Endothelial cell of umbilical vein (primary cell): ENCODE data around the gene CLTCL1. TPM values are rescaled to one million over a fixed set of nuclear protein-coding genes. Genes with fewer than 3 reads are reported as not detected.

Experiments
- BruUV-seq: library from RNA; stranded (reverse); fragments of 400-500 nt; replicated peaks from 2 replicates; lab custom pipeline; 2021; lab: Mats Ljungman, UMichigan
- CTCF ChIA-PET: fragments of 300-600, 350-600 bp; sonication (Branson Sonifier 250); formaldehyde crosslinking; loops from one replicate; lab custom pipeline; 2021; ENCODE audit warnings: antibody characterized with exemption, inconsistent platforms; lab: Charles Lee
- POLR2A ChIA-PET: fragments of 300-600, 350-600 bp; sonication (Branson Sonifier 250); formaldehyde crosslinking; loops from one replicate; lab custom pipeline; 2021; ENCODE audit warnings: antibody characterized with exemption, inconsistent platforms; lab: Charles Lee
- DNase-seq: peaks from one replicate; pipeline ENCODE4 v3.0.0-alpha.2; 2011; ENCODE audit warnings: low read depth, low spot score
- FAIRE-seq: peaks from 2 replicates; lab custom pipeline; 2011; peaks lifted over from hg19 to GRCh38; lab: Jason Lieb, UNC
- H2AFZ ChIP-seq: 2 replicates; pipeline ENCODE4 v1.6.0; 2012; ENCODE audit warnings: low read depth, low read length, control low read depth, inconsistent platforms
- H3K27ac ChIP-seq: 2 replicates; pipeline ENCODE4 v1.5.1; 2011; ENCODE audit warnings: low read depth, mild to moderate bottlenecking, control low read depth, low read length, moderate library complexity; ENCODE audit not compliant: insufficient read depth
- H3K27me3 ChIP-seq, 2 experiments: 2 replicates each; pipeline versions ENCODE4 v1.6.0 to v1.6.1; 2011; ENCODE audit warnings: low read length in 2 of 2, mixed read lengths in 1 of 2; ENCODE audit not compliant: control insufficient read depth in 2 of 2, insufficient read depth in 2 of 2
- H3K36me3 ChIP-seq, 2 experiments: 2 replicates in 1 of 2; 3 replicates in 1 of 2; pipeline ENCODE4 v1.5.1; 2011; ENCODE audit warnings: low read length in 2 of 2, mild to moderate bottlenecking in 1 of 2, moderate library complexity in 1 of 2; ENCODE audit not compliant: control insufficient read depth in 2 of 2, insufficient read depth in 2 of 2; ENCODE audit errors: extremely low read depth in 1 of 2
- H3K4me1 ChIP-seq: 3 replicates; pipeline ENCODE4 v1.5.1; 2011; ENCODE audit warnings: mild to moderate bottlenecking, low read length; ENCODE audit not compliant: control insufficient read depth, insufficient read depth; ENCODE audit errors: extremely low read depth
- H3K4me2 ChIP-seq: 2 replicates; pipeline ENCODE4 v1.6.1; 2011; ENCODE audit warnings: low read length, control low read depth, mixed read lengths; ENCODE audit not compliant: insufficient read depth
- H3K4me3 ChIP-seq, 3 experiments: fragments of 200-600 bp in 1 of 3; sonication (generic), shearing (Covaris generic) in 1 of 3; replicated peaks in 1 of 3; 2 replicates each; pipeline ENCODE4 v1.5.1; 2011 to 2016; ENCODE audit warnings: control low read depth in 3 of 3, low read length in 3 of 3, mild to moderate bottlenecking in 2 of 3, inconsistent platforms in 1 of 3, low read depth in 1 of 3, moderate library complexity in 1 of 3; ENCODE audit not compliant: insufficient read depth in 1 of 3
- H3K79me2 ChIP-seq: 2 replicates; pipeline ENCODE4 v1.6.0; 2012; ENCODE audit warnings: low read length, inconsistent platforms; ENCODE audit not compliant: control insufficient read depth, insufficient read depth
- H3K9ac ChIP-seq: replicated peaks from 2 replicates; pipeline ENCODE3; 2011; ENCODE audit warnings: low read length, control low read depth; ENCODE audit not compliant: insufficient read depth; ENCODE audit errors: extremely low read depth
- H3K9me1 ChIP-seq: replicated peaks from 3 replicates; pipeline ENCODE4 v1.6.0; 2011; ENCODE audit warnings: mild to moderate bottlenecking, low read length; ENCODE audit not compliant: control insufficient read depth, insufficient read depth; ENCODE audit errors: extremely low read depth
- H3K9me3 ChIP-seq: replicated peaks from 2 replicates; pipeline ENCODE4 v1.5.1; 2012; ENCODE audit warnings: low read length, inconsistent platforms; ENCODE audit not compliant: control insufficient read depth, insufficient read depth
- H4K20me1 ChIP-seq: replicated peaks from 2 replicates; pipeline ENCODE3; 2011; ENCODE audit warnings: mild to moderate bottlenecking, low read length; ENCODE audit not compliant: control insufficient read depth, insufficient read depth; ENCODE audit errors: extremely low read depth
- CTCF ChIP-seq, 2 donors: IDR thresholded peaks; 1 replicate in 1 of 2; 2 replicates in 1 of 2; pipeline ENCODE4 v1.5.1; 2011; ENCODE audit warnings: low read length in 2 of 2, mild to moderate bottlenecking in 2 of 2, moderate library complexity in 2 of 2, control low read depth in 1 of 2, inconsistent platforms in 1 of 2, low read depth in 1 of 2; ENCODE audit not compliant: insufficient read depth in 1 of 2; ENCODE audit errors: extremely low read depth in 1 of 2
- EZH2 ChIP-seq: IDR thresholded peaks from 2 replicates; pipeline ENCODE4 v1.6.1; 2012; ENCODE audit warnings: borderline replicate concordance, low read depth, mild to moderate bottlenecking, moderate library complexity, low read length, inconsistent platforms; ENCODE audit not compliant: severe bottlenecking
- FOS ChIP-seq: IDR thresholded peaks from 2 replicates; pipeline ENCODE4 v1.6.1; 2011; ENCODE audit warnings: mild to moderate bottlenecking, low read length, moderate library complexity, borderline replicate concordance; ENCODE audit not compliant: insufficient read depth
- GATA2 ChIP-seq: IDR thresholded peaks from 2 replicates; pipeline ENCODE4 v1.7.0; 2011; ENCODE audit warnings: low read depth, mild to moderate bottlenecking, moderate library complexity, mixed read lengths, low read length; ENCODE audit not compliant: insufficient read length, insufficient read depth
- JUN ChIP-seq: IDR thresholded peaks from 2 replicates; pipeline ENCODE4 v1.6.1; 2011; ENCODE audit warnings: borderline replicate concordance, low read depth; ENCODE audit not compliant: insufficient read length, insufficient read depth
- MAX ChIP-seq: IDR thresholded peaks from 2 replicates; pipeline ENCODE4 v1.6.1; 2011; ENCODE audit not compliant: insufficient read depth, insufficient read length
- MYC ChIP-seq: IDR thresholded peaks from one replicate; pipeline ENCODE4 v1.6.1; 2011; ENCODE audit warnings: mild to moderate bottlenecking, low read depth, low read length
- POLR2A ChIP-seq: IDR thresholded peaks from 2 replicates; pipeline ENCODE4 v1.6.1; 2012; ENCODE audit warnings: low read depth, mild to moderate bottlenecking, control low read depth, low read length
- POLR2AphosphoS5 ChIP-seq: IDR thresholded peaks from 2 replicates; pipeline ENCODE4 v1.6.1; 2012; ENCODE audit warnings: low read depth, mild to moderate bottlenecking, control low read depth, low read length, moderate library complexity; ENCODE audit not compliant: insufficient read depth
- dilution Hi-C: fragments of 300-500 bp; cut with MboI; formaldehyde crosslinking; loops from one replicate; pipeline ENCODE4 v1.15.0; 2019; ENCODE audit warnings: low sequenced_read_pairs; ENCODE audit not compliant: extremely low pct_ligation_motif_present
- intact Hi-C: fragments of 100-400 bp; cut with micrococcal nuclease; formaldehyde crosslinking; loops from one replicate; pipeline ENCODE4 v1.10.0; 2022
- polyA plus RNA-seq, 4 experiments: library from polyadenylated mRNA; depleted of rRNA in 3 of 4; stranded (reverse) in 3 of 4; unstranded in 1 of 4; fragments of >200 nt; gene quantifications; 2 replicates each; pipeline versions ENCODE4 v1.2.1 to v1.2.3, GENCODE V29; 2011 to 2012; ENCODE audit warnings: missing spikeins in 1 of 4
- total RNA-seq: library from RNA; stranded (reverse); gene quantifications from 2 replicates; pipeline ENCODE4 v1.2.3, GENCODE V29; 2021

CLTCL1 gene
- total and polyA plus RNA-seq, 2 donors (not counting 3 experiments of a cell fraction or from before 2014, with no cell fraction given), result 5.0 to 6.2 TPM

- POLR2A ChIA-PET, result no interaction called here
- FAIRE-seq, result no peak
- no peaks in the 10 kb centered on the region for H3K9me3 ChIP-seq
Observed at GRCh38 chr22:19201130-19201868, 90.2 kb downstream of the CLTCL1 start.

More at GRCh38 chr22:19201130-19201868, 90.2 kb downstream of the CLTCL1 start:
- DNase-seq, result no peak
- intact Hi-C loops (no loop called here), dilution Hi-C loops (no loop called here)
- no peak overlapping the region for H3K4me2 ChIP-seq
- CTCF ChIA-PET, result no interaction called here
- H3K27ac ChIP-seq, result no peak overlapping the region
- no peaks in the 10 kb centered on the region for H3K4me1 ChIP-seq
- H3K36me3 ChIP-seq, result no peaks in the 10 kb centered on the region
- H3K79me2 ChIP-seq, result no peaks in the 10 kb centered on the region
- H3K4me3 ChIP-seq, result no peak overlapping the region
- no peak overlapping the region for H3K9ac ChIP-seq
- TF ChIP-seq POLR2A (no peak), CTCF (IDR thresholded peaks at IDR 0.05; ENCODE audit: extremely low read depth in 1 of 2, insufficient read depth in 1 of 2, low read depth in 1 of 2, low read length in 2 of 2) (no peak), MAX (no peak), JUN (no peak), FOS (no peak), POLR2AphosphoS5 (no peak), GATA2 (no peak), MYC (no peak), EZH2 (no peak)
- no peak overlapping the region for H2AFZ ChIP-seq
- BruUV-seq, result no TSS peak
- H4K20me1 ChIP-seq, result no peaks in the 10 kb centered on the region
- H3K9me1 ChIP-seq, result no peaks in the 10 kb centered on the region
- no peaks in the 10 kb centered on the region for H3K27me3 ChIP-seq
